NT2/D1 (cell line): ENCODE measurements around the gene MED26.

Source experiments
- SUZ12 ChIP-seq: IDR thresholded peaks from 2 replicates; pipeline ENCODE4 v1.6.1; 2011; ENCODE audit not compliant: insufficient read length, insufficient read depth; ENCODE audit errors: extremely low read depth
- YY1 ChIP-seq: IDR thresholded peaks from 2 replicates; pipeline ENCODE4 v1.6.1; 2011; ENCODE audit not compliant: insufficient read length, insufficient read depth

GRCh38 chr19:16529466-16530144, 98.4 kb downstream of the MED26 start:
- TF ChIP-seq YY1 (no peak), SUZ12 (no peak)
